Epidermal melanocyte (primary cell): ENCODE results near the gene ZNF688.
A peak's percentile ranks its signal among the peaks of the same experiment; 100 is the strongest.

Source experiments
- DNase-seq: peaks from one replicate; pipeline ENCODE4 v3.0.0; 2011; ENCODE audit warnings: low spot score; ENCODE audit not compliant: insufficient read length

ZNF688 gene

DNA sequence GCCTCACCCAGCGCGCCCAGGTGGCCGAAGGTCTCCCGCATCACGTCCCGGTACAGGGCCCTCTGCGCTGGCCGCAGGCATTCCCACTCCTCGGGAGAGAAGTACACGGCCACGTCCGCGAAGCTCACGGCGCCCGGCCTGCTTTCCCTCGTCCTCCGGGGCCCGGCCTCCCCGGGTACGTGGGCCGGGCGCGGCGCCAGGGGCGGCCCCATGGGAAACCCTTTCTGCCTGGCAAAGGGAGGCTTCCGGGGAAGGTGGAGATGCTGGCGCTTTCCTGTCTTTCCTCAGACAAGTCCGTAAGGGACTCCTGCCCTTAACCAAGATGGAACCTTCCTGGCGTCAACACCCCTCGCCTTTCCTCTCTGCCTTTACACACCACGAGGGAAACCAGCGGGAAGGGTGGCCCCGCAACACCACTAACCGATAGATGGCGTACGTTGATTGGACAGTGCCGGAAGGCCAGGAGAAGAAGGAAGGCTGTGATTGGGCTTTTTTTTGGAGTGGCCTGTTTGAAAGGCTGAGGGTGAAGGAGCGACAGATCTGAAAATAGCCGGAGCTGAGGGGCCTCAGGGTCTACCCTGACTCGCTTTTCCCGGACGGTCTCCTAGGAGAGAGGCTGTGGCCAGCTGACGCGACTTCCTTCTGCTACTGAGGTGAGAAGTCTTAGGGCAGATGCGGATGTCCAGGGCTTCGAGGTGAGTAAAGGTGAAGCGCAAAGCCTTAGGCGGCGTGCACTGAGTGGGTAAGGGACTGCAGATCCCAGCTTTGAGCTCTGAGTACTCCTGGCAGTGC is 14.1 kb upstream of the ZNF688 start, which contains the start of gene ZNF785:
Gene ZNF785, minus strand, starts transcription at position 298 of the 792 bp plus-strand sequence. Its CDS starts 86 bp downstream, at position 212.
- DNase-seq, result peak; percentile 97

DNA sequence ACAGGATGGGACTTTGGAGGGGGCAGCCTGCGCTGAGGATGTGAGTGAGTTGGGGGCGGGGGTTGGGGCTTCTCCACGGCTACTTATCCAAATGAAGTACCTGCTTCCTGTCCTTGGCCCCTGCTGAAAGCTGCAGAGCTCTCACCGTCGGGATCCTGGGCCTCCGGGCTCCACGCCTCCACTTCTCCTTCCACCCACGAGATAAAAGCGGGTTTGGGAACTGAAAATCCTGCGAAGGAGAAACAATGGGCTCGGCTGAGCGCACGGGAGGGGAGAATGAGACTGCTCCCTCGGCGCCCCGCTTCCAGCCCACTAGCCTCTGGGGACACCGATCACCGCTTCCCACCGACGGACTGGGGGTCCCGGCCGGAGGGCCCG is 13.5 kb upstream of the ZNF688 start:
- DNase-seq, result no peak

GRCh38 chr16:30582611-30583340 is 11.3 kb upstream of the ZNF688 start:
- DNase-seq, result no peak

DNA sequence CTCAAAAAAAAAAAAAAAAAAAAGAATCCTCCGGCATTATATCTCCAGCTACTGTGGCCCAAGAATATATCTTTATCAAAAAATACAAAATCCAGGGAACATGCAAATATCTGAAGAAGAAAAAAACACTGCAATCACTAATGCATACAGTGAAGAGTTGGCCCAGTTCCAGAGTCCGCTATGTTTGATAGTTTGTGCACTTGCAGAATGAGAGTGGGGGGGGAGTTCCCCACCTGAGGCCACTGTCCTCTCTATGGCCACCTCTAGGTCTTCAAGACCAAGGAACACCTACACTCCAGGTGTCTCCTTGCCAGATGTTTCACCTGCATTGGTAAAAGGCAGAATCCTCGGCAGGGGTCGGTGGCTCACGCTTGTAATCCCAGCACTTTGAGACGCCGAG is 9.9 kb upstream of the ZNF688 start:
- no peak for DNase-seq

DNA sequence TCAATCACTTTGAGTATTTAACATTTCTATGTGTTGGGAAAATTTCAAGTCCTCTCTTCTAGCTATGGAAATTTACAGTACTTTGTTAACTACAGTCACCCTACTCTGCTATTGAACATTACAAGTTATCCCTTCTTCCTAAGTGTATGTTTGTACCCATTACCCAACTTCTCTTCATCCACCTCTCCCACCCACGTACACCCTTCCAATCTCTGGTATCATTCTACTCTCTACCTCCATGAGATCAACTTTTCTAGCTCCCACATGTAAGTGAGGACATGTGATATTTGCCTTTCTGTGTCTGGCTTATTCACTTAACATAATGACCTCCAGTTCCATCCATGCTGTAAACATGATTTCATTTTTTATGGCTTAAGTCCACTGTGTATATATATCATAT is 3.2 kb upstream of the ZNF688 start:
- no peak for DNase-seq

DNA sequence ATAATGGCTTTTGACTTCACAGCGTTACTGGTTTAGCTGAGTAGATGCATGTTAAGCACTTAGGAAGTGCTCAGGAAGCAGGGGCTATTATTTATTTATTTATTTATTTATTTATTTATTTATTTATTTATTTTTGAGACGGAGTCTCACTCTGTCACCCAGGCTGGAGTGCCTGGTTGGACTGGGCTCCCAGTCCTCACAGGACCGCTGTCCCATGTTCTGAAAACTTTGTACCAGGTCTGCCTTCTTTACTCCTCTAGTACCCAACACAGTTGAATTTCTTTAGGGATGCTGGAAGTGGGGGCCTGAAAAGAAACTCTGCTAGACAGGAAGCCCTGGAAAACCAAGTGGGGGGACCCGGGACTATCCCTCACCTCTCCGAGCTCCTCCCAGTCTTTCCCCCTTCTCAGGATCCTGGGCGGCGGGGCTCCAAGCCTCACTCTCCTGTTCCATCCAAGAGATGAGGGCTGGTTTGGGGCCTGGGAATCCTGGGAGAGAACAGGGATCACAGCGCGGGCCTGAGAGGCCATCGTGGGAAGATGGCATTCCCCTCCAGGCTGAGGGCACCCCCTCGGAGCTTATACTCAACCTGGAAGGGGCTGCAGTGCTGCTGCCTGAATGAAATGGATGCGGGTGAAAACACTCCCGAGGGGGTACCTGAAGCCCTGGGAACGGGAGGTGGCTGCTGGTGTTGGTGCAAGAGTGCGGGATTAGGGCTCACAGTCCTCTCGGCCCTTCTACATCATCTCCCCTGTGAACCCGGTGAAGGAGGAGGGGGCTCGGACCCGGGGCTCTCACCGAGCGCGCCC is 674 bp downstream of the ZNF688 start:
- no peak for DNase-seq

- DNase-seq, result no peak
Measured at GRCh38 chr16:30569746-30570635, 1.5 kb downstream of the ZNF688 start.

GRCh38 chr16:30569281-30569680 is 2.2 kb downstream of the ZNF688 start:
- no peak for DNase-seq

GRCh38 chr16:30567991-30568638 is 3.4 kb downstream of the ZNF688 start:
- peak; percentile 59 for DNase-seq

DNA sequence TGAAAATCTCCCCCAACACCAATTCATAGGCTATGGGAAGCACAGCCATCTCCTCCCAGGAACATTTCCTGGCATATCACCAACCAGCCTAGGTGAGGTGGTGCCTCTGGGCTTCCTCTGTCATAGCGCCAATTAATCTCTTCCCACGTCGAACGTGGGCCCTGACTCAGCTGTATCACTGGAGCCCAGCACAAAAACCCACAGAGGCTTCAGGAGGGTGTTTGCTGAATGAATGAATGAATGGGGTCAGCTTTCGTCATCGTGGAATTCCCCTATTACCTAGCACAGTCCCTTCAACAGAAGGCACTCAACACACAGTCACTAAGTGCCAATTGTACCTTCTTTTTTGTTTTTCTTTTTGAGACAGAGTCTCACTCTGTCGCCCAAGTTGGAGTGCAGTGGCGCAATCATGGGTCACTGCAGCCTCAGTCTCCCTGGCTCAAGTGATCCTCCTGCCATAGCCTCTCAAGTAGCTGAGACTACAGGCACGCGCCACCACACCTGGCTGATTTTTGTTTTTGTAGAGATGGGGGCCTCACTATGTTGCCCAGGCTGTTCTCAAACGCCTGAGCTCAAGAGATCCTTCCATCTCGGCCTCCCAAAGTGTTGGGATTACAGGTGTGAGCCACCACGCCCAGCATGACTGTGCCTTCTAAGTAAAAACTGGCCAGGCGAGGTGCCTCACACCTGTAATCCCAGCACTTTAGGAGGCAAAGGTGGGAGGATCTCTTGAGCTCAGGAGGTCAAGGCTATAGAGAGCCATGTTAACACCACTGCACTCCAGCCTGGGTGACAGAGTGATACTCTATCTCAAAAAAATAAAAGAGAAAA is 4.1 kb downstream of the ZNF688 start:
- no peak for DNase-seq

DNA sequence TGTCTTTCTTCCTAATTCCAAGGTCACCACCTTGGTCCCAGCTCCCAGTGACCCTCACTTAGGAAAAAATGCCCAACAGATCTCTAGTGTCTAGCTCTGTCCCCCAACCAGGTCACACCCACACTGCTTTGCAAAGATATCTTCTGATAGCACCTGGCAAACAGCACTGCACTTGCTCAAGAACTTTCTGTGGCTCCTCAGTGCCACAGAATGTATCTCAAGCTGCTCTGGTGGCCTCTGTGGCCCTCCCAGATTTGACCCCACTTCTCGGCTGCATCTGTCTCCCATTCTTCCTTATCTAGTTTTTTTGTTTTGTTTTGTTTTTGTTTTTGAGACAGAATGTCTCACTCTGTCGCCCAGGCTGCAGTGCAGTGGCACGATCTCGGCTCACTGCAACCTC is 5.0 kb downstream of the ZNF688 start:
- DNase-seq, result no peak

DNA sequence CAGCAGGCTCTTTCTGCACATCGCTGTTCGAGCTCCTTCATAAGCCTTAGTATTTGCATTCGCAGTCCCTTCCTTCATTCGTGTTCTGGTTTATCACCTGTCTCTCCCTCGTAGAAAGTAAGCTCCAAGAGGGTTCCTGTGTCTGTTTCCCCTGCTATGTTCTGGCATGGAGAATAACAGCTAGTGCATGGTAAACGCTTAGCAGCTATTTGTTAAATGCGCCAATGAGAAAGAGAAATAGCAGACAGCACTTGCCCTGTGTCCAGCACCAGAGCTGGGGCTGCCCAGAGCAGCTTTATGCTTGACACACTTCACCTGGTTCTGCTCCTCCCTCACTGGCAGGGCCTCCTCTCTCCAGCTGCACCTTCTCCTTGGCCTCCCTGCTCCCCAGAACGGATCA is 5.5 kb downstream of the ZNF688 start:
- no peak for DNase-seq

- DNase-seq, result no peak
Measured at GRCh38 chr16:30565526-30565925, 6.0 kb downstream of the ZNF688 start.

DNA sequence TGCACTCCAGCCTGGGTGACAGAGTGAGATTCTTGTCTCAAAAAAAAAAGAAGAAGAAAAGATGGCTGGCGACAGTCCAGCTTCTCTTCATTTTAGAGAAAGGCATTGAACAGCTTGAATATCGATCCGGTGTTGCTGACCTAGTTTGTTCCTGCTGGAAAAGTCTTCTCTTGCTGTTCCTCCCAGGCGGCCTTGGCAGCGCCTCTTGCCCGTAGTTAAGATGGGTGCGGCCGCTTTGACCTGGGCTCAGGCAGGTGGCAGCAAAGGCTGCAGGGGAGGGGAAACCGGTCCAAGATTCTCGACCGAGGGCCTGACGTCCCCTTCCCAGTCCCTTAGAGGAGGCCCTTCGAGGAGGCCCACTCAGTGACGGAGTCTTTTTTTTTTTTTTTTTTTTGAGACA is 9.5 kb downstream of the ZNF688 start:
- no peak for DNase-seq

- no peak for DNase-seq
Measured at GRCh38 chr16:30561089-30561816, 10.3 kb downstream of the ZNF688 start.

GRCh38 chr16:30559690-30560089 is 11.8 kb downstream of the ZNF688 start:
- no peak for DNase-seq

DNA sequence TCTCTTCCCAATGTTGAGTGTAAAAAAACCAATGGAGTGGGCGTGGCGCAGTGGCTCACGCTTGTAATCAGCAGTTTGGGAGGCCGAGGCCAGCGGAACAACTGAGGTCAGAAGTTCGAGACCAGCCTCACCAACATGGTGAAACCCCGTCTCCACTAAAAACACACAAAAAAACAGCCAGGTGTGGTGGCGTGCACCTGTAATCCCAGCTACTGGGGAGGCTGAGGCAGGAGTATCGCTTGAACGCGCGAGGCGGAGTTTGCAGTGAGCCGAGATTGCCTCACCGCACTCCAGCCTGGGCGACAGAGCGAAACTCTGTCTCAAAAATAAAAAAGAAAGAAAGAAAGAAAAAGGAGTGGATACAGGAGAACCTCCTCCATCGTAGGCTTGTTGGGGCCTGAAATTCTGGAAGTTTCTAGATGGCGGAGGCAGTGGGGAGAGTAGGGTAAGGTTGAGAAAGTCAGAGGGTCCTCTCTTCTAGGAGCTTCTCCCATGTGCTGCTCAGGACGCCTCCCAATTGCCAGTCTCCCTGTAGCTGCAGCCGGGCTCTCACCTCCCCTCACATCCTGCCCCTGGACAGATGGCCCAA is 12.6 kb downstream of the ZNF688 start:
- no peak for DNase-seq

GRCh38 chr16:30557957-30558788 is 13.3 kb downstream of the ZNF688 start, which contains the start of gene ZNF764:
TSS of gene ZNF764 (minus strand) at chr16:30558374. CDS start at chr16:30558182, 192 bp downstream.
- DNase-seq, result peak; percentile 95
